ENCODE measurements around the gene TCF7L2.

TCF7L2 gene

GRCh38 chr10:113089551-113089950, 139.5 kb downstream of the TCF7L2 start:
- ATAC-seq = no peak
- no peak for TF ChIP-seq OSR1 (CRISPR knock-in tag; IDR thresholded peaks at IDR 0.05)
- no peak for TF ChIP-seq CSRNP3 (CRISPR knock-in tag; IDR thresholded peaks at IDR 0.05)
- no peak for TF ChIP-seq ZNF8 (CRISPR knock-in tag; IDR thresholded peaks at IDR 0.05)
- TF ChIP-seq PPARA (CRISPR knock-in tag; IDR thresholded peaks at IDR 0.05; ENCODE audit: borderline replicate concordance) = no peak
- TF ChIP-seq, protein P1, sequence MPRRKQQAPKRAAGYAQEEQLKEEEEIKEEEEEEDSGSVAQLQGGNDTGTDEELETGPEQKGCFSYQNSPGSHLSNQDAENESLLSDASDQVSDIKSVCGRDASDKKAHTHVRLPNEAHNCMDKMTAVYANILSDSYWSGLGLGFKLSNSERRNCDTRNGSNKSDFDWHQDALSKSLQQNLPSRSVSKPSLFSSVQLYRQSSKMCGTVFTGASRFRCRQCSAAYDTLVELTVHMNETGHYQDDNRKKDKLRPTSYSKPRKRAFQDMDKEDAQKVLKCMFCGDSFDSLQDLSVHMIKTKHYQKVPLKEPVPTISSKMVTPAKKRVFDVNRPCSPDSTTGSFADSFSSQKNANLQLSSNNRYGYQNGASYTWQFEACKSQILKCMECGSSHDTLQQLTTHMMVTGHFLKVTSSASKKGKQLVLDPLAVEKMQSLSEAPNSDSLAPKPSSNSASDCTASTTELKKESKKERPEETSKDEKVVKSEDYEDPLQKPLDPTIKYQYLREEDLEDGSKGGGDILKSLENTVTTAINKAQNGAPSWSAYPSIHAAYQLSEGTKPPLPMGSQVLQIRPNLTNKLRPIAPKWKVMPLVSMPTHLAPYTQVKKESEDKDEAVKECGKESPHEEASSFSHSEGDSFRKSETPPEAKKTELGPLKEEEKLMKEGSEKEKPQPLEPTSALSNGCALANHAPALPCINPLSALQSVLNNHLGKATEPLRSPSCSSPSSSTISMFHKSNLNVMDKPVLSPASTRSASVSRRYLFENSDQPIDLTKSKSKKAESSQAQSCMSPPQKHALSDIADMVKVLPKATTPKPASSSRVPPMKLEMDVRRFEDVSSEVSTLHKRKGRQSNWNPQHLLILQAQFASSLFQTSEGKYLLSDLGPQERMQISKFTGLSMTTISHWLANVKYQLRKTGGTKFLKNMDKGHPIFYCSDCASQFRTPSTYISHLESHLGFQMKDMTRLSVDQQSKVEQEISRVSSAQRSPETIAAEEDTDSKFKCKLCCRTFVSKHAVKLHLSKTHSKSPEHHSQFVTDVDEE (CRISPR knock-in tag; IDR thresholded peaks at IDR 0.05) = no peak

DNA sequence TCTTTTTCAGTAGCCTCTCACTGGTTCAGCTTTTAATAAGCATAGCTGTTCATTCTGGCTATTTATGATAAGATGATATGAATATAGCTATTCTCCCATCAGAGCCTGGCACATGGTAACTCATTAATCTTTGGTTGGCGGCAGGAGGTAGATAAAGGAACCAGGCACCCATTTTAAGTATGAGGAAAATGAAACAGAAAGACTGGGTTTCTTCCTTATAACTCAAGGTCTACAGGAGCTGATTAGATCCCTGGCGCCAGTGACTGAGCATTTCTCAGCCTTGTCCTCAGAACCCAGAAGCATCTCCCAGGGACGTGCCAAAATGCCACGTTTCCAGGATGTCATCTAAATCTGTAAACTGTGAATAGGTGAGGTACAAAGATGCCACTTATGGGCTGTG, 141.9 kb downstream of the TCF7L2 start:
- no peak for TF ChIP-seq GLIS3 (CRISPR knock-in tag; IDR thresholded peaks at IDR 0.05)
- no peak for TF ChIP-seq RARB (CRISPR knock-in tag; IDR thresholded peaks at IDR 0.05)
- no peak for TF ChIP-seq TCF4 (CRISPR knock-in tag; IDR thresholded peaks at IDR 0.05; ENCODE audit: borderline replicate concordance)
- no peak for TF ChIP-seq ESRRG (CRISPR knock-in tag; IDR thresholded peaks at IDR 0.05)
- no peak for TF ChIP-seq CREB5 (CRISPR knock-in tag; IDR thresholded peaks at IDR 0.05; ENCODE audit: low read depth)
- TF ChIP-seq ZC3H10 (CRISPR knock-in tag; IDR thresholded peaks at IDR 0.05) = no peak
- TF ChIP-seq ZNF70 (CRISPR knock-in tag; IDR thresholded peaks at IDR 0.05) = no peak
- TF ChIP-seq CSDC2 (CRISPR knock-in tag; IDR thresholded peaks at IDR 0.05) = no peak
- no peak for TF ChIP-seq SNAI2 (CRISPR knock-in tag; IDR thresholded peaks at IDR 0.05)
- no peak for TF ChIP-seq ISL1 (CRISPR knock-in tag; IDR thresholded peaks at IDR 0.05)
- ATAC-seq = no peak

- ATAC-seq = no peak
- TF ChIP-seq ZC3H10 (CRISPR knock-in tag; IDR thresholded peaks at IDR 0.05) = no peak
- no peak for TF ChIP-seq OSR1 (CRISPR knock-in tag; IDR thresholded peaks at IDR 0.05)
- TF ChIP-seq ZNF565 (CRISPR knock-in tag; conservative IDR thresholded peaks at IDR 0.05; ENCODE audit: low read depth) = no peak
- TF ChIP-seq ZNF70 (CRISPR knock-in tag; IDR thresholded peaks at IDR 0.05) = no peak
- TF ChIP-seq PPARA (CRISPR knock-in tag; IDR thresholded peaks at IDR 0.05; ENCODE audit: borderline replicate concordance) = no peak
Measured at GRCh38 chr10:113093188-113094113, 143.4 kb downstream of the TCF7L2 start.

- TF ChIP-seq POU6F1 (CRISPR knock-in tag; IDR thresholded peaks at IDR 0.05; ENCODE audit: borderline replicate concordance, low read depth) = no peak
- ATAC-seq = no peak
Measured at GRCh38 chr10:113094114-113094486, 144.1 kb downstream of the TCF7L2 start.

GRCh38 chr10:113095419-113096127, 145.5 kb downstream of the TCF7L2 start:
- no peak for ATAC-seq
- no peak for TF ChIP-seq ZFP30 (CRISPR knock-in tag; IDR thresholded peaks at IDR 0.05)
- no peak for TF ChIP-seq PPARA (CRISPR knock-in tag; IDR thresholded peaks at IDR 0.05; ENCODE audit: borderline replicate concordance)
- no peak for TF ChIP-seq SNAI2 (CRISPR knock-in tag; IDR thresholded peaks at IDR 0.05)
- TF ChIP-seq ESRRG (CRISPR knock-in tag; IDR thresholded peaks at IDR 0.05) = no peak
- no peak for TF ChIP-seq CSRNP3 (CRISPR knock-in tag; IDR thresholded peaks at IDR 0.05)
- no peak for TF ChIP-seq ARNTL (CRISPR knock-in tag; IDR thresholded peaks at IDR 0.05; ENCODE audit: borderline replicate concordance, low read depth)
- no peak for TF ChIP-seq CREB5 (CRISPR knock-in tag; IDR thresholded peaks at IDR 0.05; ENCODE audit: low read depth)
- TF ChIP-seq, protein P2, sequence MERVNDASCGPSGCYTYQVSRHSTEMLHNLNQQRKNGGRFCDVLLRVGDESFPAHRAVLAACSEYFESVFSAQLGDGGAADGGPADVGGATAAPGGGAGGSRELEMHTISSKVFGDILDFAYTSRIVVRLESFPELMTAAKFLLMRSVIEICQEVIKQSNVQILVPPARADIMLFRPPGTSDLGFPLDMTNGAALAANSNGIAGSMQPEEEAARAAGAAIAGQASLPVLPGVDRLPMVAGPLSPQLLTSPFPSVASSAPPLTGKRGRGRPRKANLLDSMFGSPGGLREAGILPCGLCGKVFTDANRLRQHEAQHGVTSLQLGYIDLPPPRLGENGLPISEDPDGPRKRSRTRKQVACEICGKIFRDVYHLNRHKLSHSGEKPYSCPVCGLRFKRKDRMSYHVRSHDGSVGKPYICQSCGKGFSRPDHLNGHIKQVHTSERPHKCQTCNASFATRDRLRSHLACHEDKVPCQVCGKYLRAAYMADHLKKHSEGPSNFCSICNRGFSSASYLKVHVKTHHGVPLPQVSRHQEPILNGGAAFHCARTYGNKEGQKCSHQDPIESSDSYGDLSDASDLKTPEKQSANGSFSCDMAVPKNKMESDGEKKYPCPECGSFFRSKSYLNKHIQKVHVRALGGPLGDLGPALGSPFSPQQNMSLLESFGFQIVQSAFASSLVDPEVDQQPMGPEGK (CRISPR knock-in tag; IDR thresholded peaks at IDR 0.05; ENCODE audit: borderline replicate concordance) = no peak

Measured in SK-N-SH treated with all-trans-retinoic acid at 6 μM for 48 hours (cell line).